IPS-11a (cell line): Measurements from ENCODE around the gene PHC2.

ENCODE experiments used
- H3K4me3 ChIP-seq: one replicate; pipeline ENCODE4 v1.5.1; 2013; ENCODE audit warnings: low read depth, low read length, control low read depth

The PHC2 gene

DNA sequence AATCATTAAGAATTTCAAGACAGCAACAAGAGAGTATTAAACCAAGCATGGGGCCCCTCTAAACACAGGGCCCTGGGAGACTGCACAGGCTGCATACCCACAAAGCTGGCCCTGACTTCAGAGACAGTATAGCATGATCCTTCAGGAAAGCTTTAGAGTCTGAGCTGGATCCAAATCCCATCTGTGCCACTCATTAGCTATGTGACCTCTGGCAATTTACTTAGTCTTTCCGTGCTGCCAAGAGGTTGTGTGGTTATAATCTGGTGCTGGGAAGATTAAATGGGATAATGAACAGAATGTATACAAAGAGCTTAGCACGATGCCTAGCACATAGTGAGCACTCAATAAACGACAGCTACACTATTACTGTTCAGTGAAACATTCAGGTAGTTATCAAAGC, 4.0 kb downstream of the PHC2 start:
- H3K4me3 ChIP-seq: no peak overlapping the region

GRCh38 chr1:33425900-33426299, 5.0 kb downstream of the PHC2 start:
- H3K4me3 ChIP-seq: no peak overlapping the region

- H3K4me3 ChIP-seq: no peak overlapping the region
These were observed 6.3 kb downstream of the PHC2 start for GRCh38 chr1:33424610-33425009.

GRCh38 chr1:33424205-33424604, 6.7 kb downstream of the PHC2 start:
- no peak overlapping the region for H3K4me3 ChIP-seq

- no peak overlapping the region for H3K4me3 ChIP-seq
These were observed 9.8 kb downstream of the PHC2 start for GRCh38 chr1:33420870-33421775.

- no peak overlapping the region for H3K4me3 ChIP-seq
These were observed 12.1 kb downstream of the PHC2 start for GRCh38 chr1:33418811-33419210.

- no peak overlapping the region for H3K4me3 ChIP-seq
These were observed 16.0 kb downstream of the PHC2 start for GRCh38 chr1:33414879-33415278.

GRCh38 chr1:33410091-33410701, 20.7 kb downstream of the PHC2 start:
- no peak overlapping the region for H3K4me3 ChIP-seq

DNA sequence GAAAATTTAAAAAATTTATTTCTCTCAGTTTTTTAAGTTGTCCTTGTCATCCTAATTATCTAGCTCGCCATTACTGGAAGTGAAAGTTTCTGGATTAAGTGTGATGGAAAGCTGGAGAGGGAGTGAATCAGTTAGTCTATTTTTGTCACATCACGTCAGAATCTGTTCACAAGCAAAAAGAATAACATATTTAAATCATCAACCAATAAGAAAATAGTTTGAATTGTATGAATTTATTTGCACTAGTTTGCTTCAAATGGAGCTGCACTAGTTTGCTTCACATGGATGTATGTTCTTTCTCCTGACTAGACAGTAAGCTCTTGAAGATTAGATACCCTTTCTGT, 22.8 kb downstream of the PHC2 start:
- H3K4me3 ChIP-seq: no peak overlapping the region

DNA sequence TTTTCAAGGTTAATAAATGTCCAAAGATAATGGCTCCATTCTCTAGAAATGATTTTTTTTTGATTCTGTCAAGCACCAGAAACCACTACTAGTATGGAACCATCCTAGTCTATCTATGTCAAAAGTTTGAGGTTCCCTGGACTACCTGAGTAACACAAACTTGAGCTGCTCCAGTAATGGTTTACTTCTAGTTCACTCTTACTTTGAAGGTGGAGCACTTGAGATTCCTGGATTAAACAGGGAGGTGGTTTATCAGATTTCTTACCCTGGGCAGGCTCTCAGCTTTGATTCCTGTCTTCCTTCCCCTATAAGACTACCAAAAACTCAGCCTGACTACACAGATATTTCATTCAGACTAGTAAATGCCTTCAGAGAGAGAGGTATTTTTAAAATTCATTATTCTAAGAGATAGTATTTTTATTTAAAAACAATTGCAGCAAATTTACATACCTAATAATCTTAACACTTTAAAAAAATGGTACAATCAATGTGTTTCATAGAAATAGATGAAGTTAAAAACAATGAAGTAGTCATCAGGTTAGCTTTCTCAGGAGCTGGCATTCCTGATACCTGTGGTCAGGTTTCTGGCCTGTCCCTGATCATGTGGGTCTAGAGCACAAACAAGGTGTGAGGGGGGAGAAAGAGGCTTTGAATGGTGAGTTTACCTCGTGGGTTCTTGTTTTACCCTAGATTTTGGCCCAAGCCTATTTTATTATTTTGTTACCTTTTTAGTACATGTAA, 23.4 kb downstream of the PHC2 start:
- no peak overlapping the region for H3K4me3 ChIP-seq

DNA sequence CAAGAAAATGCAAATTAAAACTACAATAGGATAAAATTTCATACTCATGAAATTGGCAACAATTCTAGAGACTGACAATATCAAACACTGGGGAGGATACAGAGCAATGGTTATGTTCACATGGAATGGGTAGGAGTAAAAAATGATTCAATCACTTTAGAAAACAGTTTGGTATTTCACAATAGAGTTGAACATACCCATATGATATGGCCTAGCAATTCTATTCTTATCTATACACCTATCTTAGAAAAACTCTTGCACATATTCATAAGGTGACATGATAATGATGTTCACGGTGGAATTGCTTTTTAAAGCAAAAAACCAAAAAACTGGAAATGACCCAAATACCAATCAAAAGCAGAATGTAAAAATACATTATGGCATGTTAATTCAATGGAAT, 28.7 kb downstream of the PHC2 start:
- no peak overlapping the region for H3K4me3 ChIP-seq

DNA sequence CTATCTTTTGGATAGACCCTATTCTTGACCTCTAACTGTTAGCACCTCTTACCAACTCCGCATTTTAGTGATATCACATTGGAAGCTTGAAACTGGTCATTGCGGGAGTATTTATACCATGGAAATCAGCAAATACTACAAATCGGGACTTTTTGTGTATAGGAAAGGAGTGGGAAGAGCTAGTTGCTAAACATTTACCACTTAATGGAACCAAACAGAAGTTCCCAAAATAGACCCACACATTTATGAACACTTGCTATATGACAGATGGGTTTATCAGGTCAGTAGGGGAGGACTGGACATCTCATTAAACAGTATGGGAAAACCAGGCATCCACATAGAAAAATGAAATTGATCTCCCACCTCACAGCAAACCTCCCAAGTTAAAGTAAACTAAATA, 29.4 kb downstream of the PHC2 start:
- no peak overlapping the region for H3K4me3 ChIP-seq

DNA sequence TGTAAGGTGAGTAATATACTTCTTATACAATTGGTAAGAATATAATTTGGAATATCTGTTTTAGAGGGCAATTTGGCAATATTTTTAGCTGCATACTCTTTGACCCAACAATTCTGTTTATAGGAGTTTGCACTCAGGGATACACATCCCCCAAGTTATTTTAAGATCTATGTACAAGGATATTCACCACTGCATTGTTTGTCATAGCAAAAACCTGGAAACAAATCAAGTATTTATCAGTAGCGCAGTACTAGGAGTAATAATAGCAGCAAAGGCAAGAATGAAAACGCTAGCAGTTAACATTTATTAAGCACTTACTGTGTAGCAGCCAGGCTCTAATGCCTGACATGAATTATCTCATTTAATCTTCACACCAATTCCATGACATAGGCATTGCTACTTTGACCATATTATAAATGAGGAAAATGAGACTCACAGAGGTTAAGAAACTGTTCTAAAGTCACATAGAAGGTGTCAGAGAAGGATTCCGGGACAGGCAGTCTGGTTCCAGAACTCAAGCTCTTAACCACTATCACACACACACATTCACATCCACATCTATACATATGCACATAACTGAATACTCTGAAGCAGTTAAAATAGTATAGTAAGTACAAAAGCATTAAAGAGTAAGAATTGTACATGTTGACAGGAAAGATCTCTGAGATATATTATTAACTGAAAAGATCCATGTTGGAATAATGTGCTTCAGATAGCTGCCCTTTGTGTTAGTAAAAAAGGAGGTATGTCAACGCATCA, 30.6 kb downstream of the PHC2 start:
- H3K4me3 ChIP-seq: no peak overlapping the region

GRCh38 chr1:33399375-33399774, 31.5 kb downstream of the PHC2 start:
- no peak overlapping the region for H3K4me3 ChIP-seq

GRCh38 chr1:33397994-33398393, 32.9 kb downstream of the PHC2 start:
- H3K4me3 ChIP-seq: no peak overlapping the region

DNA sequence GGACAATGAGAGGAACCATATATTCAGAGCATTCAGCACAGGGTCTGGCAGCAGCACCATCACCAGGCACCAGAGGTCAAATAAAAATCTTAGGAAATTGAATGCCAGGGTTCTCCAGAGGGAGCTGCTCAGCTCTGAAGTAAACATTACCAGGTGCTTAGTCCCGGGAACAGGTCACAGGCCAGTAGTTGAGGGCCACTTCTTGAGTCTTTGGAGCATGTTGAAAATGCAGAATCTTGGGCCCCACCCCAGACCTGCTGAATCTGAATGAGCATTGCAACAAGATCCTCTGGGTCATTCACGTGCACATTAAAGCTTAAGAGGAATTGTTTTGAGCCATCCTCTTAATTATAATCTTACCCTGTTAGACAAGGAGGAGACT, 33.8 kb downstream of the PHC2 start:
- H3K4me3 ChIP-seq: no peak overlapping the region

- H3K4me3 ChIP-seq: no peak overlapping the region
These were observed 34.4 kb downstream of the PHC2 start for GRCh38 chr1:33396188-33397124.

DNA sequence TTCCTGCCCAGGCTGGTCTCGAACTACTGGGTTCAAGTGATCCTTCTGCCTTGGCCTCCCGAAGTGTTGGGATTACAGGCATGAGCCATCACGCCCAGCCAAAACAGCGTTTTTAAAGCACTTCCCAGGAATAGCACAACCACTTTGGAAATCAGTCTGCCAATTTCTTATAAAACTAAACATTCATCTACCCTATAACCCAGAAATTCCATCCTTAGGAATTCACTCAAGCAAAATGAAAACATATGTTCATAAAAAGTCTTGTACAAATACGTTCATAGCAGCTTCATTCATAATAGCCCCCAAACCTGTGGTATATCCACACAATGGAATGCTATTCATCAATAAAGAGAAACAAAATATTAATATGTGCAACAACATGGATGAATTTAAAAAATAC, 36.1 kb downstream of the PHC2 start:
- no peak overlapping the region for H3K4me3 ChIP-seq

- H3K4me3 ChIP-seq: no peak overlapping the region
These were observed 36.9 kb downstream of the PHC2 start for GRCh38 chr1:33393991-33394390.

DNA sequence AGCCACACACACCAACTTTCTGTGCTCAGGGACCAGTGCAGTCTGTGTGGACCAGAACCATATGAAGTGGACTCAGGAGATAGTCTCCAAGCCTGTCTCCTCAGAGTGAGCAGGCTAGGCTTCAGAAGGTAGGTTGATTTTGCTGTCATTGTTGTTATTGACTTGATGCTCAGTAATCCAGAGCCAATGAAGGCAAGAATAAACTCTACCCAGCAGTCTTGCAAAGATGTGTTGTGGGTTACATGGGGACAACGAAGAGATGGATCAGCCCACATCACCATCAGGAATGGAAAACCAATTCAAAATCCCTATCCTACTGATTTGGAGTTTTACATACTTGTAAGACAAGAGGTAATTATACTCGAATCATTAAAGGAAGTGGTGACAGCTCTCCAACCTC, 37.4 kb downstream of the PHC2 start:
- no peak overlapping the region for H3K4me3 ChIP-seq
